Smooth muscle cell of trachea (primary cell): ENCODE data around the gene LRRC32. TPM values are rescaled to one million over a fixed set of nuclear protein-coding genes. Genes with fewer than 3 reads are reported as not detected.

Experiments
- total RNA-seq: library from RNA; depleted of rRNA; stranded (reverse); fragments of >200 nt; gene quantifications from 2 replicates; pipeline ENCODE4 v1.2.1, GENCODE V29; 2014

The LRRC32 gene, protein sequence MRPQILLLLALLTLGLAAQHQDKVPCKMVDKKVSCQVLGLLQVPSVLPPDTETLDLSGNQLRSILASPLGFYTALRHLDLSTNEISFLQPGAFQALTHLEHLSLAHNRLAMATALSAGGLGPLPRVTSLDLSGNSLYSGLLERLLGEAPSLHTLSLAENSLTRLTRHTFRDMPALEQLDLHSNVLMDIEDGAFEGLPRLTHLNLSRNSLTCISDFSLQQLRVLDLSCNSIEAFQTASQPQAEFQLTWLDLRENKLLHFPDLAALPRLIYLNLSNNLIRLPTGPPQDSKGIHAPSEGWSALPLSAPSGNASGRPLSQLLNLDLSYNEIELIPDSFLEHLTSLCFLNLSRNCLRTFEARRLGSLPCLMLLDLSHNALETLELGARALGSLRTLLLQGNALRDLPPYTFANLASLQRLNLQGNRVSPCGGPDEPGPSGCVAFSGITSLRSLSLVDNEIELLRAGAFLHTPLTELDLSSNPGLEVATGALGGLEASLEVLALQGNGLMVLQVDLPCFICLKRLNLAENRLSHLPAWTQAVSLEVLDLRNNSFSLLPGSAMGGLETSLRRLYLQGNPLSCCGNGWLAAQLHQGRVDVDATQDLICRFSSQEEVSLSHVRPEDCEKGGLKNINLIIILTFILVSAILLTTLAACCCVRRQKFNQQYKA
- total RNA-seq = 5.4 and 48.3 TPM in 2 replicates

GRCh38 chr11:76670485-76671236, at the start of gene LRRC32:
Gene LRRC32, minus strand, starts transcription at chr11:76670747. Its CDS starts 4,793 bp downstream, at chr11:76665954.

Other genes with a start within 250 kb of the LRRC32 start
- gene EMSY, start 225.7 kb downstream of the LRRC32 start, total RNA-seq = 8.1 and 11.9 TPM in 2 replicates
- gene TSKU, start 112.6 kb upstream of the LRRC32 start, total RNA-seq = 7.3 and 27.3 TPM in 2 replicates
- 6.0 and 12.9 TPM in 2 replicates for gene ACER3, start 190.2 kb upstream of the LRRC32 start, total RNA-seq